HEK293 (cell line): ENCODE results near the gene KMO.

Experiments used
- CTCF ChIA-PET: fragments of 350-600 bp; formaldehyde crosslinking; extraction: SDS; loops from one replicate; lab custom pipeline; 2021; ENCODE audit warnings: antibody characterized with exemption; lab: Yijun Ruan, JAX
- POLR2A ChIA-PET: fragments of 300-600 bp; formaldehyde crosslinking; extraction: SDS; loops from one replicate; lab custom pipeline; 2020; ENCODE audit warnings: antibody characterized with exemption, inconsistent platforms; lab: Yijun Ruan, JAX
- H3K27ac ChIP-seq: fragments of 200-500 bp; sonication (Bioruptor generic); 2 replicates; pipeline ENCODE4 v1.5.1; 2014; ENCODE audit warnings: low read depth, low read length, control low read depth, inconsistent platforms; ENCODE audit errors: extremely low read depth
- H3K36me3 ChIP-seq, 2 experiments: fragments of 200-500 bp in 1 of 2; sonication (Bioruptor generic) in 1 of 2; 1 replicate in 1 of 2; 2 replicates in 1 of 2; pipeline ENCODE4 v1.5.1; 2014 to 2017; ENCODE audit warnings: inconsistent platforms in 2 of 2, low read length in 2 of 2; ENCODE audit not compliant: control insufficient read depth in 2 of 2, insufficient read depth in 1 of 2
- H3K4me1 ChIP-seq: fragments of 200-500 bp; sonication (Bioruptor generic); 2 replicates; pipeline ENCODE4 v1.5.1; 2014; ENCODE audit warnings: mild to moderate bottlenecking, low read length, inconsistent platforms; ENCODE audit not compliant: control insufficient read depth, insufficient read depth
- H3K4me3 ChIP-seq: 2 replicates; pipeline ENCODE4 v1.5.1; 2011; ENCODE audit warnings: low read depth, mild to moderate bottlenecking, control low read depth, low read length, moderate library complexity
- H3K9me3 ChIP-seq: fragments of 200-500 bp; sonication (Bioruptor generic); 2 replicates; pipeline ENCODE4 v1.5.1; 2014; ENCODE audit warnings: low read depth, low read length, inconsistent platforms; ENCODE audit not compliant: control insufficient read depth, insufficient read depth
- BCL11A ChIP-seq: fragments of 450-650 bp; formaldehyde crosslinking; IDR thresholded peaks from 2 replicates; pipeline ENCODE4 v1.5.1; 2016; ENCODE audit warnings: low read depth, missing biosample characterization, missing genetic modification characterization
- OSR2 ChIP-seq: fragments of 450-650 bp; formaldehyde crosslinking; IDR thresholded peaks from 2 replicates; pipeline ENCODE4 v1.5.1; 2016; ENCODE audit warnings: missing biosample characterization, missing genetic modification characterization
- OVOL3 ChIP-seq: fragments of 450-650 bp; formaldehyde crosslinking; IDR thresholded peaks from 2 replicates; pipeline ENCODE4 v1.5.1; 2016; ENCODE audit warnings: missing biosample characterization, missing genetic modification characterization
- REPIN1 ChIP-seq: fragments of 450-650 bp; formaldehyde crosslinking; IDR thresholded peaks from 2 replicates; pipeline ENCODE4 v1.5.1; 2017; ENCODE audit warnings: missing biosample characterization, missing genetic modification characterization, low read depth
- SCRT1 ChIP-seq: fragments of 450-650 bp; formaldehyde crosslinking; IDR thresholded peaks from 2 replicates; pipeline ENCODE4 v1.5.1; 2016; ENCODE audit warnings: missing biosample characterization, missing genetic modification characterization, borderline replicate concordance
- YY2 ChIP-seq: fragments of 450-650 bp; formaldehyde crosslinking; IDR thresholded peaks from 2 replicates; pipeline ENCODE4 v1.5.1; 2016; ENCODE audit warnings: missing biosample characterization, missing genetic modification characterization
- ZBTB8A ChIP-seq: fragments of 450-650 bp; formaldehyde crosslinking; IDR thresholded peaks from 2 replicates; pipeline ENCODE4 v1.5.1; 2016; ENCODE audit warnings: missing biosample characterization, missing genetic modification characterization
- ZNF354C ChIP-seq: fragments of 450-650 bp; formaldehyde crosslinking; IDR thresholded peaks from 2 replicates; pipeline ENCODE4 v1.5.1; 2016; ENCODE audit warnings: missing biosample characterization, missing genetic modification characterization, low read depth, borderline replicate concordance
- ZNF433 ChIP-seq: fragments of 450-650 bp; formaldehyde crosslinking; IDR thresholded peaks from 2 replicates; pipeline ENCODE4 v1.5.1; 2016; ENCODE audit warnings: missing biosample characterization, missing genetic modification characterization, low read depth
- ZNF548 ChIP-seq: fragments of 450-650 bp; formaldehyde crosslinking; IDR thresholded peaks from 2 replicates; pipeline ENCODE4 v1.5.1; 2016; ENCODE audit warnings: missing biosample characterization, missing genetic modification characterization
- ZNF76 ChIP-seq: fragments of 450-650 bp; formaldehyde crosslinking; IDR thresholded peaks from 2 replicates; pipeline ENCODE4; 2016; ENCODE audit warnings: low read depth, missing biosample characterization, missing genetic modification characterization, borderline replicate concordance
- ZNF768 ChIP-seq: fragments of 450-650 bp; formaldehyde crosslinking; IDR thresholded peaks from 2 replicates; pipeline ENCODE4 v1.5.1; 2018; ENCODE audit warnings: missing biosample characterization, mild to moderate bottlenecking, missing genetic modification characterization
- ZNF837 ChIP-seq: fragments of 450-650 bp; formaldehyde crosslinking; IDR thresholded peaks from 2 replicates; pipeline ENCODE4 v1.5.1; 2016; ENCODE audit warnings: missing biosample characterization, missing genetic modification characterization
- ZNF843 ChIP-seq: fragments of 450-650 bp; formaldehyde crosslinking; IDR thresholded peaks from 2 replicates; pipeline ENCODE4 v1.5.1; 2016; ENCODE audit warnings: missing biosample characterization, missing genetic modification characterization
- ZSCAN23 ChIP-seq: fragments of 450-650 bp; formaldehyde crosslinking; IDR thresholded peaks from 2 replicates; pipeline ENCODE4 v1.5.1; 2016; ENCODE audit warnings: missing biosample characterization, missing genetic modification characterization
- ZXDB ChIP-seq: fragments of 450-650 bp; formaldehyde crosslinking; IDR thresholded peaks from 2 replicates; pipeline ENCODE4 v1.5.1; 2016; ENCODE audit warnings: missing biosample characterization, missing genetic modification characterization
- TF ChIP-seq, protein P1 (sequence below): fragments of 450-650 bp; formaldehyde crosslinking; conservative IDR thresholded peaks from 2 replicates; pipeline ENCODE4 v1.5.1; 2016; ENCODE audit warnings: low read depth, missing biosample characterization, missing genetic modification characterization
- TF ChIP-seq, protein P2 (sequence below): fragments of 450-650 bp; formaldehyde crosslinking; IDR thresholded peaks from 2 replicates; pipeline ENCODE4 v1.5.1; 2017; ENCODE audit warnings: missing biosample characterization, missing genetic modification characterization
- TF ChIP-seq, protein P3 (sequence below): fragments of 450-650 bp; formaldehyde crosslinking; IDR thresholded peaks from 2 replicates; pipeline ENCODE4 v1.5.1; 2016; ENCODE audit warnings: missing biosample characterization, missing genetic modification characterization
- TF ChIP-seq, protein P4 (sequence below): fragments of 450-650 bp; formaldehyde crosslinking; IDR thresholded peaks from 2 replicates; pipeline ENCODE4 v1.5.1; 2016; ENCODE audit warnings: missing biosample characterization, missing genetic modification characterization
- TF ChIP-seq, protein P5 (sequence below): fragments of 450-650 bp; formaldehyde crosslinking; IDR thresholded peaks from 2 replicates; pipeline ENCODE4 v1.5.1; 2017; ENCODE audit warnings: missing biosample characterization, missing genetic modification characterization
- TF ChIP-seq, protein P6 (sequence below): fragments of 450-650 bp; IDR thresholded peaks from 2 replicates; pipeline ENCODE4 v1.5.1; 2018; ENCODE audit warnings: missing biosample characterization, mild to moderate bottlenecking, missing genetic modification characterization
- TF ChIP-seq, protein P7 (sequence below): fragments of 450-650 bp; IDR thresholded peaks from 2 replicates; pipeline ENCODE4 v1.5.1; 2018; ENCODE audit warnings: missing biosample characterization, missing genetic modification characterization

The KMO gene

DNA sequence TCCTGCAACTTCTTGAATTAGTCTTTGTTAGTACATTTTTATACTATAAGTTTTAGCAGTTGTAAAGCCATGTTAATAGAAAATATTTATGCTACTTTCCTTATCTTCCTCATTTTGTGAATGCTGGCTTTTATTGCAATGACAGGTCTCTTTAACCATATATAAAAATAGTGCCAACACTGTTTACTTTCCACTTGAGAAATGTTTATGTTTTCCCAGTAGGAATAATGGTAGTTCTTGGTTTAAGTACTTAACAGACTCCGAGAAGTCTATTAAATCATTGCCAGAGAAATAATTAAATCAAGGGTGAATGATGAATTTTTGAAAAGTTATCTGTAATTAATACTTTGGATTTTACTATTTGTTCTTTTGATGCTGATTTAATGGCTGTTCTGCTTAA is 98.3 kb downstream of the KMO start:
- no peaks in the 10 kb centered on the region for H3K9me3 ChIP-seq
- no peak overlapping the region for H3K27ac ChIP-seq
- H3K4me3 ChIP-seq, result no peak overlapping the region
- peaks cover 15% of the 10 kb centered on the region for H3K4me1 ChIP-seq
- ChIA-PET POLR2A (no interaction called here), CTCF (interaction anchor here (1.2 to 2.1 kb wide), 5 partner anchors 8 to 221 kb away, joined by 3 to 20 read pairs (median 4); partner anchors contain the start of gene EXO1)
- H3K36me3 ChIP-seq, result peaks cover 0 to 11% of the 10 kb centered on the region in 2 experiments; a peak in 1 of 3 replicates
- TF ChIP-seq ZNF837 (tag by site-specific recombination) (no peak), BCL11A (no peak), ZXDB (tag by site-specific recombination) (peak; percentile 38; the same call in 1 of the 2 replicates), SCRT1 (no peak), ZNF768 (tag by site-specific recombination) (no peak), ZNF354C (no peak), ZSCAN23 (no peak), YY2 (no peak), ZBTB8A (tag by site-specific recombination) (no peak), ZNF433 (tag by site-specific recombination) (no peak), ZNF76 (tag by site-specific recombination) (no peak), ZNF843 (tag by site-specific recombination) (peak; percentile 68; the same call in 1 of the 2 replicates), ZNF548 (no peak), REPIN1 (no peak), OVOL3 (tag by site-specific recombination) (0 out of 2 replicates have a peak, but pooled peaks have one; percentile 16), OSR2 (tag by site-specific recombination) (peak; percentile 70)
- TF ChIP-seq, protein P1, sequence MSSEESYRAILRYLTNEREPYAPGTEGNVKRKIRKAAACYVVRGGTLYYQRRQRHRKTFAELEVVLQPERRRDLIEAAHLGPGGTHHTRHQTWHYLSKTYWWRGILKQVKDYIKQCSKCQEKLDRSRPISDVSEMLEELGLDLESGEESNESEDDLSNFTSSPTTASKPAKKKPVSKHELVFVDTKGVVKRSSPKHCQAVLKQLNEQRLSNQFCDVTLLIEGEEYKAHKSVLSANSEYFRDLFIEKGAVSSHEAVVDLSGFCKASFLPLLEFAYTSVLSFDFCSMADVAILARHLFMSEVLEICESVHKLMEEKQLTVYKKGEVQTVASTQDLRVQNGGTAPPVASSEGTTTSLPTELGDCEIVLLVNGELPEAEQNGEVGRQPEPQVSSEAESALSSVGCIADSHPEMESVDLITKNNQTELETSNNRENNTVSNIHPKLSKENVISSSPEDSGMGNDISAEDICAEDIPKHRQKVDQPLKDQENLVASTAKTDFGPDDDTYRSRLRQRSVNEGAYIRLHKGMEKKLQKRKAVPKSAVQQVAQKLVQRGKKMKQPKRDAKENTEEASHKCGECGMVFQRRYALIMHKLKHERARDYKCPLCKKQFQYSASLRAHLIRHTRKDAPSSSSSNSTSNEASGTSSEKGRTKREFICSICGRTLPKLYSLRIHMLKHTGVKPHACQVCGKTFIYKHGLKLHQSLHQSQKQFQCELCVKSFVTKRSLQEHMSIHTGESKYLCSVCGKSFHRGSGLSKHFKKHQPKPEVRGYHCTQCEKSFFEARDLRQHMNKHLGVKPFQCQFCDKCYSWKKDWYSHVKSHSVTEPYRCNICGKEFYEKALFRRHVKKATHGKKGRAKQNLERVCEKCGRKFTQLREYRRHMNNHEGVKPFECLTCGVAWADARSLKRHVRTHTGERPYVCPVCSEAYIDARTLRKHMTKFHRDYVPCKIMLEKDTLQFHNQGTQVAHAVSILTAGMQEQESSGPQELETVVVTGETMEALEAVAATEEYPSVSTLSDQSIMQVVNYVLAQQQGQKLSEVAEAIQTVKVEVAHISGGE (tag by site-specific recombination), result no peak
- TF ChIP-seq, protein P2, sequence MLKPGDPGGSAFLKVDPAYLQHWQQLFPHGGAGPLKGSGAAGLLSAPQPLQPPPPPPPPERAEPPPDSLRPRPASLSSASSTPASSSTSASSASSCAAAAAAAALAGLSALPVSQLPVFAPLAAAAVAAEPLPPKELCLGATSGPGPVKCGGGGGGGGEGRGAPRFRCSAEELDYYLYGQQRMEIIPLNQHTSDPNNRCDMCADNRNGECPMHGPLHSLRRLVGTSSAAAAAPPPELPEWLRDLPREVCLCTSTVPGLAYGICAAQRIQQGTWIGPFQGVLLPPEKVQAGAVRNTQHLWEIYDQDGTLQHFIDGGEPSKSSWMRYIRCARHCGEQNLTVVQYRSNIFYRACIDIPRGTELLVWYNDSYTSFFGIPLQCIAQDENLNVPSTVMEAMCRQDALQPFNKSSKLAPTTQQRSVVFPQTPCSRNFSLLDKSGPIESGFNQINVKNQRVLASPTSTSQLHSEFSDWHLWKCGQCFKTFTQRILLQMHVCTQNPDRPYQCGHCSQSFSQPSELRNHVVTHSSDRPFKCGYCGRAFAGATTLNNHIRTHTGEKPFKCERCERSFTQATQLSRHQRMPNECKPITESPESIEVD (tag by site-specific recombination), result peak; percentile 66
- TF ChIP-seq, protein P3, sequence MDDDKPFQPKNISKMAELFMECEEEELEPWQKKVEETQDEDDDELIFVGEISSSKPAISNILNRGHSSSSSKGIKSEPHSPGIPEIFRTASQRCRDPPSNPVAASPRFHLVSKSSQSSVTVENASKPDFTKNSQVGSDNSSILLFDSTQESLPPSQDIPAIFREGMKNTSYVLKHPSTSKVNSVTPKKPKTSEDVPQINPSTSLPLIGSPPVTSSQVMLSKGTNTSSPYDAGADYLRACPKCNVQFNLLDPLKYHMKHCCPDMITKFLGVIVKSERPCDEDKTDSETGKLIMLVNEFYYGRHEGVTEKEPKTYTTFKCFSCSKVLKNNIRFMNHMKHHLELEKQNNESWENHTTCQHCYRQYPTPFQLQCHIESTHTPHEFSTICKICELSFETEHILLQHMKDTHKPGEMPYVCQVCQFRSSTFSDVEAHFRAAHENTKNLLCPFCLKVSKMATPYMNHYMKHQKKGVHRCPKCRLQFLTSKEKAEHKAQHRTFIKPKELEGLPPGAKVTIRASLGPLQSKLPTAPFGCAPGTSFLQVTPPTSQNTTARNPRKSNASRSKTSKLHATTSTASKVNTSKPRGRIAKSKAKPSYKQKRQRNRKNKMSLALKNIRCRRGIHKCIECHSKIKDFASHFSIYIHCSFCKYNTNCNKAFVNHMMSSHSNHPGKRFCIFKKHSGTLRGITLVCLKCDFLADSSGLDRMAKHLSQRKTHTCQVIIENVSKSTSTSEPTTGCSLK, result no peak
- TF ChIP-seq, protein P4, sequence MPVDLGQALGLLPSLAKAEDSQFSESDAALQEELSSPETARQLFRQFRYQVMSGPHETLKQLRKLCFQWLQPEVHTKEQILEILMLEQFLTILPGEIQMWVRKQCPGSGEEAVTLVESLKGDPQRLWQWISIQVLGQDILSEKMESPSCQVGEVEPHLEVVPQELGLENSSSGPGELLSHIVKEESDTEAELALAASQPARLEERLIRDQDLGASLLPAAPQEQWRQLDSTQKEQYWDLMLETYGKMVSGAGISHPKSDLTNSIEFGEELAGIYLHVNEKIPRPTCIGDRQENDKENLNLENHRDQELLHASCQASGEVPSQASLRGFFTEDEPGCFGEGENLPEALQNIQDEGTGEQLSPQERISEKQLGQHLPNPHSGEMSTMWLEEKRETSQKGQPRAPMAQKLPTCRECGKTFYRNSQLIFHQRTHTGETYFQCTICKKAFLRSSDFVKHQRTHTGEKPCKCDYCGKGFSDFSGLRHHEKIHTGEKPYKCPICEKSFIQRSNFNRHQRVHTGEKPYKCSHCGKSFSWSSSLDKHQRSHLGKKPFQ (tag by site-specific recombination), result no peak
- TF ChIP-seq, protein P5, sequence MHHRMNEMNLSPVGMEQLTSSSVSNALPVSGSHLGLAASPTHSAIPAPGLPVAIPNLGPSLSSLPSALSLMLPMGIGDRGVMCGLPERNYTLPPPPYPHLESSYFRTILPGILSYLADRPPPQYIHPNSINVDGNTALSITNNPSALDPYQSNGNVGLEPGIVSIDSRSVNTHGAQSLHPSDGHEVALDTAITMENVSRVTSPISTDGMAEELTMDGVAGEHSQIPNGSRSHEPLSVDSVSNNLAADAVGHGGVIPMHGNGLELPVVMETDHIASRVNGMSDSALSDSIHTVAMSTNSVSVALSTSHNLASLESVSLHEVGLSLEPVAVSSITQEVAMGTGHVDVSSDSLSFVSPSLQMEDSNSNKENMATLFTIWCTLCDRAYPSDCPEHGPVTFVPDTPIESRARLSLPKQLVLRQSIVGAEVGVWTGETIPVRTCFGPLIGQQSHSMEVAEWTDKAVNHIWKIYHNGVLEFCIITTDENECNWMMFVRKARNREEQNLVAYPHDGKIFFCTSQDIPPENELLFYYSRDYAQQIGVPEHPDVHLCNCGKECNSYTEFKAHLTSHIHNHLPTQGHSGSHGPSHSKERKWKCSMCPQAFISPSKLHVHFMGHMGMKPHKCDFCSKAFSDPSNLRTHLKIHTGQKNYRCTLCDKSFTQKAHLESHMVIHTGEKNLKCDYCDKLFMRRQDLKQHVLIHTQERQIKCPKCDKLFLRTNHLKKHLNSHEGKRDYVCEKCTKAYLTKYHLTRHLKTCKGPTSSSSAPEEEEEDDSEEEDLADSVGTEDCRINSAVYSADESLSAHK (tag by site-specific recombination), result no peak
- TF ChIP-seq, protein P6, sequence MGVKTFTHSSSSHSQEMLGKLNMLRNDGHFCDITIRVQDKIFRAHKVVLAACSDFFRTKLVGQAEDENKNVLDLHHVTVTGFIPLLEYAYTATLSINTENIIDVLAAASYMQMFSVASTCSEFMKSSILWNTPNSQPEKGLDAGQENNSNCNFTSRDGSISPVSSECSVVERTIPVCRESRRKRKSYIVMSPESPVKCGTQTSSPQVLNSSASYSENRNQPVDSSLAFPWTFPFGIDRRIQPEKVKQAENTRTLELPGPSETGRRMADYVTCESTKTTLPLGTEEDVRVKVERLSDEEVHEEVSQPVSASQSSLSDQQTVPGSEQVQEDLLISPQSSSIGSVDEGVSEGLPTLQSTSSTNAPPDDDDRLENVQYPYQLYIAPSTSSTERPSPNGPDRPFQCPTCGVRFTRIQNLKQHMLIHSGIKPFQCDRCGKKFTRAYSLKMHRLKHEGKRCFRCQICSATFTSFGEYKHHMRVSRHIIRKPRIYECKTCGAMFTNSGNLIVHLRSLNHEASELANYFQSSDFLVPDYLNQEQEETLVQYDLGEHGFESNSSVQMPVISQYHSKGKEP (tag by site-specific recombination), result peak; percentile 32; the same call in 1 of the 2 replicates
- TF ChIP-seq, protein P7, sequence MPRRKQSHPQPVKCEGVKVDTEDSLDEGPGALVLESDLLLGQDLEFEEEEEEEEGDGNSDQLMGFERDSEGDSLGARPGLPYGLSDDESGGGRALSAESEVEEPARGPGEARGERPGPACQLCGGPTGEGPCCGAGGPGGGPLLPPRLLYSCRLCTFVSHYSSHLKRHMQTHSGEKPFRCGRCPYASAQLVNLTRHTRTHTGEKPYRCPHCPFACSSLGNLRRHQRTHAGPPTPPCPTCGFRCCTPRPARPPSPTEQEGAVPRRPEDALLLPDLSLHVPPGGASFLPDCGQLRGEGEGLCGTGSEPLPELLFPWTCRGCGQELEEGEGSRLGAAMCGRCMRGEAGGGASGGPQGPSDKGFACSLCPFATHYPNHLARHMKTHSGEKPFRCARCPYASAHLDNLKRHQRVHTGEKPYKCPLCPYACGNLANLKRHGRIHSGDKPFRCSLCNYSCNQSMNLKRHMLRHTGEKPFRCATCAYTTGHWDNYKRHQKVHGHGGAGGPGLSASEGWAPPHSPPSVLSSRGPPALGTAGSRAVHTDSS (tag by site-specific recombination), result no peak
